Lower leg skin (tissue), 3 donors: ENCODE measurements around the gene ATP13A3.

Source experiments
- POLR2A ChIP-seq, 2 donors: fragments of 450-650 bp; IDR thresholded peaks; one replicate each; pipeline ENCODE4 v1.6.1; 2016 to 2017; ENCODE audit warnings: antibody characterized with exemption in 2 of 2, mild to moderate bottlenecking in 1 of 2, moderate library complexity in 1 of 2
- TF ChIP-seq, protein P1 (sequence below), 3 donors: fragments of 450-650 bp; IDR thresholded peaks; one replicate each; pipeline ENCODE4 v1.5.1; 2016; ENCODE audit warnings: antibody characterized with exemption in 3 of 3, mild to moderate bottlenecking in 3 of 3, moderate library complexity in 2 of 3

DNA sequence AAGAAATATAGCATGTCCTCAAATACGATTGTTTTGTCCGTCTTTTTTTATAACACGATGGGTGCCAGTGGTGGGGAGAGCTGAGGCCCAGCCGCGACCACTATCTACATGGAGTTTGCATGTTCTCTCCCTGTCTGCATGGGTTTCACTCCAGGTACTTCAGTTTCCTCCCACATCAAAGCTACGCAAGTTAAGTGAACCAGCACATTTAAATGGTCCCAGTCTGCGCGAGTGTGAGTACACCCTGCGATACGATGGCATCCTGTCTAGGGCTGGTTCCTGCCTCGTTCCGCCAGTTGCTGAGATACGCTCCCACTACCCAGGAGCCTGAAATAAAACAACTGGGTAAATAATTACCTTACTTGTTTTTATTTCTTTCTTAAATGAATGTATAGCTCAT, 40.6 kb downstream of the ATP13A3 start:
- TF ChIP-seq, protein P1, sequence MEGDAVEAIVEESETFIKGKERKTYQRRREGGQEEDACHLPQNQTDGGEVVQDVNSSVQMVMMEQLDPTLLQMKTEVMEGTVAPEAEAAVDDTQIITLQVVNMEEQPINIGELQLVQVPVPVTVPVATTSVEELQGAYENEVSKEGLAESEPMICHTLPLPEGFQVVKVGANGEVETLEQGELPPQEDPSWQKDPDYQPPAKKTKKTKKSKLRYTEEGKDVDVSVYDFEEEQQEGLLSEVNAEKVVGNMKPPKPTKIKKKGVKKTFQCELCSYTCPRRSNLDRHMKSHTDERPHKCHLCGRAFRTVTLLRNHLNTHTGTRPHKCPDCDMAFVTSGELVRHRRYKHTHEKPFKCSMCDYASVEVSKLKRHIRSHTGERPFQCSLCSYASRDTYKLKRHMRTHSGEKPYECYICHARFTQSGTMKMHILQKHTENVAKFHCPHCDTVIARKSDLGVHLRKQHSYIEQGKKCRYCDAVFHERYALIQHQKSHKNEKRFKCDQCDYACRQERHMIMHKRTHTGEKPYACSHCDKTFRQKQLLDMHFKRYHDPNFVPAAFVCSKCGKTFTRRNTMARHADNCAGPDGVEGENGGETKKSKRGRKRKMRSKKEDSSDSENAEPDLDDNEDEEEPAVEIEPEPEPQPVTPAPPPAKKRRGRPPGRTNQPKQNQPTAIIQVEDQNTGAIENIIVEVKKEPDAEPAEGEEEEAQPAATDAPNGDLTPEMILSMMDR (IDR thresholded peaks at IDR 0.05) = no peak
- no peak for TF ChIP-seq POLR2A (IDR thresholded peaks at IDR 0.05)
